ENCODE results near the gene UNG. TPM values are rescaled to one million over a fixed set of nuclear protein-coding genes. Genes with fewer than 3 reads are reported as not detected.

The UNG gene
- polyA plus RNA-seq, 1 donor from 2014 or later, result 38.4 TPM

DNA sequence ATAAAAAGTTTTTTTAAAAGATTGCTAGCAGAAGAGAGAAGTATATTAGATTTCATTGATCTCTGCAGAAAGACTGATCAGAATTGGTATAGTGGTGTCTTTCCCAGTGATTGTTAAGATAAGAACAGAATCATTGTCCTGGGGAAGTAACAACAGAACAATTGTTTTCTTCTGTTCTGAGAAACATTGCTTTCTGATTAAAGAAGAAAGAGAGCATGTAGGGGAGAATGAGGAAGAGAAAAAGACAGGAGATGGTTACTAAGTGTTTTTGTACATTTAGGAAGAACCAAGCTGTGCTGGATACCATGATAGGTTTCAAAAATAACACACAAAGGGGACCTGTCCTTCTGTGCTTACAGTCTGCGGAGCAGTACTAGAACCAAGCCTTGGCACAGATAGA, 40.0 kb upstream of the UNG start:
- H3K36me3 ChIP-seq (ENCODE audit: insufficient read depth, low read length), result no peaks in the 10 kb centered on the region
- H4K20me1 ChIP-seq (ENCODE audit: insufficient read depth), result no peaks in the 10 kb centered on the region
- TF ChIP-seq, protein P1, sequence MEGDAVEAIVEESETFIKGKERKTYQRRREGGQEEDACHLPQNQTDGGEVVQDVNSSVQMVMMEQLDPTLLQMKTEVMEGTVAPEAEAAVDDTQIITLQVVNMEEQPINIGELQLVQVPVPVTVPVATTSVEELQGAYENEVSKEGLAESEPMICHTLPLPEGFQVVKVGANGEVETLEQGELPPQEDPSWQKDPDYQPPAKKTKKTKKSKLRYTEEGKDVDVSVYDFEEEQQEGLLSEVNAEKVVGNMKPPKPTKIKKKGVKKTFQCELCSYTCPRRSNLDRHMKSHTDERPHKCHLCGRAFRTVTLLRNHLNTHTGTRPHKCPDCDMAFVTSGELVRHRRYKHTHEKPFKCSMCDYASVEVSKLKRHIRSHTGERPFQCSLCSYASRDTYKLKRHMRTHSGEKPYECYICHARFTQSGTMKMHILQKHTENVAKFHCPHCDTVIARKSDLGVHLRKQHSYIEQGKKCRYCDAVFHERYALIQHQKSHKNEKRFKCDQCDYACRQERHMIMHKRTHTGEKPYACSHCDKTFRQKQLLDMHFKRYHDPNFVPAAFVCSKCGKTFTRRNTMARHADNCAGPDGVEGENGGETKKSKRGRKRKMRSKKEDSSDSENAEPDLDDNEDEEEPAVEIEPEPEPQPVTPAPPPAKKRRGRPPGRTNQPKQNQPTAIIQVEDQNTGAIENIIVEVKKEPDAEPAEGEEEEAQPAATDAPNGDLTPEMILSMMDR (IDR thresholded peaks at IDR 0.05; ENCODE audit: poor library complexity, severe bottlenecking), result no peak
- TF ChIP-seq, protein P2, sequence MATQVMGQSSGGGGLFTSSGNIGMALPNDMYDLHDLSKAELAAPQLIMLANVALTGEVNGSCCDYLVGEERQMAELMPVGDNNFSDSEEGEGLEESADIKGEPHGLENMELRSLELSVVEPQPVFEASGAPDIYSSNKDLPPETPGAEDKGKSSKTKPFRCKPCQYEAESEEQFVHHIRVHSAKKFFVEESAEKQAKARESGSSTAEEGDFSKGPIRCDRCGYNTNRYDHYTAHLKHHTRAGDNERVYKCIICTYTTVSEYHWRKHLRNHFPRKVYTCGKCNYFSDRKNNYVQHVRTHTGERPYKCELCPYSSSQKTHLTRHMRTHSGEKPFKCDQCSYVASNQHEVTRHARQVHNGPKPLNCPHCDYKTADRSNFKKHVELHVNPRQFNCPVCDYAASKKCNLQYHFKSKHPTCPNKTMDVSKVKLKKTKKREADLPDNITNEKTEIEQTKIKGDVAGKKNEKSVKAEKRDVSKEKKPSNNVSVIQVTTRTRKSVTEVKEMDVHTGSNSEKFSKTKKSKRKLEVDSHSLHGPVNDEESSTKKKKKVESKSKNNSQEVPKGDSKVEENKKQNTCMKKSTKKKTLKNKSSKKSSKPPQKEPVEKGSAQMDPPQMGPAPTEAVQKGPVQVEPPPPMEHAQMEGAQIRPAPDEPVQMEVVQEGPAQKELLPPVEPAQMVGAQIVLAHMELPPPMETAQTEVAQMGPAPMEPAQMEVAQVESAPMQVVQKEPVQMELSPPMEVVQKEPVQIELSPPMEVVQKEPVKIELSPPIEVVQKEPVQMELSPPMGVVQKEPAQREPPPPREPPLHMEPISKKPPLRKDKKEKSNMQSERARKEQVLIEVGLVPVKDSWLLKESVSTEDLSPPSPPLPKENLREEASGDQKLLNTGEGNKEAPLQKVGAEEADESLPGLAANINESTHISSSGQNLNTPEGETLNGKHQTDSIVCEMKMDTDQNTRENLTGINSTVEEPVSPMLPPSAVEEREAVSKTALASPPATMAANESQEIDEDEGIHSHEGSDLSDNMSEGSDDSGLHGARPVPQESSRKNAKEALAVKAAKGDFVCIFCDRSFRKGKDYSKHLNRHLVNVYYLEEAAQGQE (IDR thresholded peaks at IDR 0.05; ENCODE audit: borderline replicate concordance), result no peak
- TF ChIP-seq POLR2AphosphoS5 (IDR thresholded peaks at IDR 0.05) (no peak), TAF1 (IDR thresholded peaks at IDR 0.05; ENCODE audit: low read depth) (no peak), SMC3 (conservative IDR thresholded peaks at IDR 0.05; ENCODE audit: poor library complexity) (no peak), EZH2 (IDR thresholded peaks at IDR 0.05; ENCODE audit: borderline replicate concordance, insufficient read depth, low read length, poor library complexity, severe bottlenecking) (no peak), MXI1 (conservative IDR thresholded peaks at IDR 0.05; ENCODE audit: poor library complexity, severe bottlenecking) (no peak), RAD21 (conservative IDR thresholded peaks at IDR 0.05) (no peak), EP300 (conservative IDR thresholded peaks at IDR 0.05; ENCODE audit: poor library complexity, severe bottlenecking) (no peak)
- no peak overlapping the region for H3K4me2 ChIP-seq (ENCODE audit: low read length)
- H3F3A ChIP-seq (ENCODE audit: insufficient read depth, low read length, poor library complexity, severe bottlenecking), result no peaks in the 10 kb centered on the region
- no peak overlapping the region for H3K9ac ChIP-seq (ENCODE audit: low read length)
- no peak overlapping the region for H3K4me3 ChIP-seq (ENCODE audit: low read length)
- no peaks in the 10 kb centered on the region for H3K9me2 ChIP-seq (ENCODE audit: insufficient read depth, low read length)
- no peak overlapping the region for H3K27ac ChIP-seq (ENCODE audit: low read length)
- no peaks in the 10 kb centered on the region for H3K9me3 ChIP-seq (ENCODE audit: low read length)
- H2AFZ ChIP-seq (ENCODE audit: low read depth, low read length), result no peak overlapping the region
- no peaks in the 10 kb centered on the region for H3K27me3 ChIP-seq (ENCODE audit: insufficient read depth, low read depth, low read length)
- H3K79me2 ChIP-seq (replicated peaks; ENCODE audit: insufficient read depth, low read length), result peaks cover 22% of the 10 kb centered on the region

DNA sequence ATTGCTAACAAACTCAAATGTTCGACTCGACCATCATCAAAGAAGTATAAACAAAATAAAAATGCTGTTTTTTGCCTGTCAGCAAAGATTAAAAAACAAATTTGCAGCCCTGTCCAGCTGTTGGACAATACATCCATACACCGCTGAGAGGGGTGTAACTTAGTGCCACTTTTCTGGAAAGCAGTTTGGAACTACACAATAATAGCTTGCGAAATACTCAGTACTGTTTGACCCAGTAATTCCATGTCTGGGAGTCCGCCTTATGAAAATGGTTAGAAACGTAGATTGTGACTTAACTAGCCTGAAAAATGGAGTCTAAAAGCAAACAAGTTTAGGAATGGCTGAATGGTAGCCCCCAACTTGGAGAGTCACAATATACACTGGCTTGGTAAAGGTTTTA, 38.6 kb upstream of the UNG start:
- Histone ChIP-seq H2AFZ (ENCODE audit: low read depth, low read length) (no peak overlapping the region), H3F3A (ENCODE audit: insufficient read depth, low read length, poor library complexity, severe bottlenecking) (no peaks in the 10 kb centered on the region), H3K9me2 (ENCODE audit: insufficient read depth, low read length) (no peaks in the 10 kb centered on the region), H4K20me1 (ENCODE audit: insufficient read depth) (no peaks in the 10 kb centered on the region), H3K27me3 (ENCODE audit: insufficient read depth, low read depth, low read length) (no peaks in the 10 kb centered on the region), H3K27ac (ENCODE audit: low read length) (no peak overlapping the region), H3K4me2 (ENCODE audit: low read length) (no peak overlapping the region), H3K4me3 (ENCODE audit: low read length) (no peak overlapping the region), H3K9ac (ENCODE audit: low read length) (no peak overlapping the region), H3K36me3 (ENCODE audit: insufficient read depth, low read length) (no peaks in the 10 kb centered on the region), H3K79me2 (replicated peaks; ENCODE audit: insufficient read depth, low read length) (peaks cover 12% of the 10 kb centered on the region), H3K9me3 (ENCODE audit: low read length) (no peaks in the 10 kb centered on the region)
- TF ChIP-seq EZH2 (IDR thresholded peaks at IDR 0.05; ENCODE audit: borderline replicate concordance, insufficient read depth, low read length, poor library complexity, severe bottlenecking) (no peak), POLR2AphosphoS5 (IDR thresholded peaks at IDR 0.05) (no peak), MXI1 (conservative IDR thresholded peaks at IDR 0.05; ENCODE audit: poor library complexity, severe bottlenecking) (no peak), SMC3 (conservative IDR thresholded peaks at IDR 0.05; ENCODE audit: poor library complexity) (no peak)
- TF ChIP-seq, protein P1 (IDR thresholded peaks at IDR 0.05; ENCODE audit: poor library complexity, severe bottlenecking), result no peak

Data from neural cell (in vitro differentiated cells).